Trophoblast cell (in vitro differentiated cells and primary cell): Measurements from ENCODE around the gene RPS6KL1.

Experiments used
- DNase-seq, 2 donors: peaks; one replicate each; pipeline ENCODE4 v3.0.0-alpha.2; 2016
- H2AFZ ChIP-seq: 2 replicates; pipeline ENCODE4 v1.6.1; 2013; ENCODE audit warnings: low read length, moderate library complexity, mild to moderate bottlenecking; ENCODE audit not compliant: insufficient read depth, poor library complexity
- H2AK5ac ChIP-seq: 2 replicates; pipeline ENCODE4 v1.6.1; 2013; ENCODE audit warnings: mild to moderate bottlenecking, low read length
- H2BK120ac ChIP-seq: 2 replicates; pipeline ENCODE4 v1.6.1; 2013; ENCODE audit warnings: low read length, mild to moderate bottlenecking, moderate library complexity; ENCODE audit not compliant: insufficient read depth, poor library complexity
- H2BK12ac ChIP-seq: 2 replicates; pipeline ENCODE4 v1.6.1; 2013; ENCODE audit warnings: mild to moderate bottlenecking, low read length, moderate library complexity
- H2BK5ac ChIP-seq: 2 replicates; pipeline ENCODE4 v1.6.1; 2013; ENCODE audit warnings: low read length, low read depth, moderate library complexity, mild to moderate bottlenecking; ENCODE audit not compliant: poor library complexity
- H3K14ac ChIP-seq: 2 replicates; pipeline ENCODE4 v1.6.1; 2013; ENCODE audit warnings: mild to moderate bottlenecking, low read length
- H3K18ac ChIP-seq: 2 replicates; pipeline ENCODE4 v1.6.1; 2013; ENCODE audit warnings: mild to moderate bottlenecking, low read length
- H3K23ac ChIP-seq: 2 replicates; pipeline ENCODE4 v1.6.1; 2013; ENCODE audit warnings: low read length
- H3K27ac ChIP-seq: 2 replicates; pipeline ENCODE4 v1.5.1; 2013; ENCODE audit warnings: low read depth, mild to moderate bottlenecking, inconsistent platforms, low read length, moderate library complexity
- H3K27me3 ChIP-seq: 2 replicates; pipeline ENCODE4 v1.6.1; 2013; ENCODE audit warnings: inconsistent platforms, mild to moderate bottlenecking, low read length, moderate library complexity; ENCODE audit not compliant: insufficient read depth
- H3K36me3 ChIP-seq, 2 experiments: 1 replicate in 1 of 2; 2 replicates in 1 of 2; pipeline ENCODE4 v1.6.1; 2013; ENCODE audit warnings: low read length in 2 of 2, mild to moderate bottlenecking in 2 of 2, moderate library complexity in 1 of 2; ENCODE audit not compliant: insufficient read depth in 2 of 2, control insufficient read depth in 1 of 2
- H3K4ac ChIP-seq: 2 replicates; pipeline ENCODE4 v1.6.1; 2013; ENCODE audit warnings: low read depth, mild to moderate bottlenecking, low read length, moderate library complexity
- H3K4me1 ChIP-seq, 2 experiments: 1 replicate in 1 of 2; 2 replicates in 1 of 2; pipeline ENCODE4 v1.6.1; 2013; ENCODE audit warnings: low read length in 2 of 2, mild to moderate bottlenecking in 2 of 2, moderate library complexity in 1 of 2; ENCODE audit not compliant: insufficient read depth in 2 of 2, control insufficient read depth in 1 of 2
- H3K4me2 ChIP-seq: 2 replicates; pipeline ENCODE4 v1.6.1; 2013; ENCODE audit warnings: inconsistent platforms, mild to moderate bottlenecking, low read length, moderate library complexity
- H3K4me3 ChIP-seq: 2 replicates; pipeline ENCODE4 v1.5.1; 2013; ENCODE audit warnings: mild to moderate bottlenecking, low read depth, low read length, inconsistent platforms
- H3K79me1 ChIP-seq: one replicate; pipeline ENCODE4 v1.6.1; 2013; ENCODE audit warnings: low read length
- H3K79me2 ChIP-seq: 2 replicates; pipeline ENCODE4 v1.6.1; 2013; ENCODE audit warnings: low read length, mild to moderate bottlenecking; ENCODE audit not compliant: control insufficient read depth, insufficient read depth, poor library complexity
- H3K9ac ChIP-seq: 2 replicates; pipeline ENCODE4 v1.6.1; 2013; ENCODE audit warnings: mild to moderate bottlenecking, low read length
- H3K9me3 ChIP-seq: 2 replicates; pipeline ENCODE4 v1.6.1; 2013; ENCODE audit warnings: low read depth, mild to moderate bottlenecking, control low read depth, inconsistent platforms, low read length; ENCODE audit not compliant: insufficient read depth
- H4K12ac ChIP-seq: 2 replicates; pipeline ENCODE4 v1.6.1; 2013; ENCODE audit warnings: low read depth, mild to moderate bottlenecking, low read length, moderate library complexity
- H4K8ac ChIP-seq: 2 replicates; pipeline ENCODE4 v1.6.1; 2013; ENCODE audit warnings: low read depth, mild to moderate bottlenecking, low read length, moderate library complexity
- H4K91ac ChIP-seq: one replicate; pipeline ENCODE4 v1.6.1; 2013; ENCODE audit warnings: low read depth, mild to moderate bottlenecking, low read length, moderate library complexity
- WGBS: extraction: QIAGEN DNeasy Blood & Tissue Kit; methylation state at CpG from one replicate; pipeline ENCODE4 v1.1.7; 2013; ENCODE audit warnings: missing lambda C conversion rate; ENCODE audit not compliant: insufficient read length, insufficient coverage; ENCODE audit errors: extremely low coverage; 5-methylcytosine and 5-hydroxymethylcytosine counted together

RPS6KL1 gene

DNA sequence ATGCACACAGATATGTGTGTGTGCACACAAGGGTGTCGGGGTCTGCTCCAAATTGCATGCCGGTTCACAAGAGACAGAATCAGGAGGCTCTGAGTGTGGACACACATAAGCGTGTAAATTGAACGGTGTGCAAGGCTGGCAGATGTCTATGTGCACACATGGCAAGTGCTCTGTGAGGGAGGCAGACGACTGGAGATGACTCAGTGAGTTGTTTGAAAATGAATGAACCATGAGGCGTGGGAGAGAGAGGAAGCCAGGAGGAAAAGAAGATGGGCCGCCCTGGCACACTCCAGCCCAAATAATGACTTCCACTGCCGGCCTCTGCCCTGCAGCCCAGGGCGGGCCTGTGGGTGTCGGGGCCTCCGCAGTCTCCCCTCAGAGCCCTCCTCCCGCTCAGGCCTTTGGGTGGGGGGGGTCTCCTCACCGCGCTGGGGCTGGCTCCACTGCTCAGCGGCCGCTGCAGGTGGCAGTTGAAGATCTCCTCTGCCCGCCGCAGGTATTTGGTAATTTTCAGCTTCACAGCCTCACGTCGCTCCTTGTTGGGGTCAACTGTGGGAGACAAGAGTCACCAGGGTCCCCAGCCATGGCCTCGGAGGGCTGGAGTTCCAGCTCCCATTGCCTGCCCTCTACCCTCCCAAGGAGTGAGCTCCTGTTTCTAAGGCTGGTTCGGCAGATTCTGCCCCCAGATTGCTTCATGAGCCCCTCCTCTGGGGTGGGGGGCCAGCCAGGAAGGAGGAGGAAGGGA, 3.5 kb downstream of the RPS6KL1 start:
- Histone ChIP-seq H4K8ac (no peak overlapping the region), H2BK5ac (no peak overlapping the region), H3K79me2 (no peaks in the 10 kb centered on the region), H3K27ac (no peak overlapping the region), H3K4me3 (no peak overlapping the region), H3K36me3 (no peaks in the 10 kb centered on the region), H3K4ac (no peak overlapping the region), H3K9me3 (no peaks in the 10 kb centered on the region), H3K14ac (no peak overlapping the region), H4K12ac (no peak overlapping the region), H3K4me2 (no peak overlapping the region), H3K9ac (no peak overlapping the region), H2BK12ac (no peak overlapping the region), H3K79me1 (no peaks in the 10 kb centered on the region), H2AK5ac (no peak overlapping the region), H3K4me1 (peaks cover 4% of the 10 kb centered on the region in 2 experiments), H4K91ac (no peak overlapping the region), H2BK120ac (no peak overlapping the region), H2AFZ (no peak overlapping the region), H3K27me3 (no peaks in the 10 kb centered on the region), H3K23ac (no peak overlapping the region), H3K18ac (no peak overlapping the region)
- DNase-seq = no peak
- WGBS = no CpG with 5 or more reads among the region's 22 CpGs

DNA sequence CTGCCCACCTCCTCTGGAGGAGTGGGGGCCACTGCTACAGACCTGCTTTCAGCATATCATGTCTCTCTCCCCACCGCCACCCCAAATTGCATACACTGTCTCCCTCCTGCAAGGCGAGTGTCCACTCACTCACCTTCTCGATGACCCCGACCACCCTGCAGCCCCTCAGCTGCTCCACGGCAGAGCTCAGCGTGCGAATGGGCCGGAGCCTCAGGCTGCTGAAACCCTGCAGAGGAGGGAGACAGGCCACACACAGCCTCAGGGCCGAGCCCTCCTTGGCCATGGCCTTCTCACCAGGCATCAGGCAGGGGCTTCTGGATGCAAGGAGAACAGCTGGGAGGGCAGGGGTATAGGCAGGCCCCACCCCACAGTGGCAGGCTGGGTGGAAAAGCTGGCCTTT, 4.7 kb downstream of the RPS6KL1 start:
- Histone ChIP-seq H2AK5ac (no peak overlapping the region), H3K4ac (no peak overlapping the region), H3K36me3 (no peaks in the 10 kb centered on the region), H3K23ac (no peak overlapping the region), H3K4me1 (peaks cover 4% of the 10 kb centered on the region in 2 experiments), H4K91ac (no peak overlapping the region), H3K14ac (no peak overlapping the region), H2AFZ (no peak overlapping the region), H4K12ac (no peak overlapping the region), H3K9ac (no peak overlapping the region), H2BK120ac (no peak overlapping the region), H2BK5ac (no peak overlapping the region), H3K27ac (no peak overlapping the region), H3K4me2 (no peak overlapping the region), H3K79me1 (no peaks in the 10 kb centered on the region), H3K27me3 (no peaks in the 10 kb centered on the region), H3K9me3 (no peaks in the 10 kb centered on the region), H2BK12ac (no peak overlapping the region), H4K8ac (no peak overlapping the region), H3K18ac (no peak overlapping the region), H3K79me2 (no peaks in the 10 kb centered on the region), H3K4me3 (peak overlapping the region; percentile 14)
- DNase-seq = no peak
- no CpG with 5 or more reads among the region's 9 CpGs for WGBS

- no peaks in the 10 kb centered on the region for H3K9me3 ChIP-seq
- H2BK12ac ChIP-seq = no peak overlapping the region
- DNase-seq = no peak
- no peak overlapping the region for H3K4me3 ChIP-seq
- H4K8ac ChIP-seq = no peak overlapping the region
- H3K4ac ChIP-seq = no peak overlapping the region
- H2AFZ ChIP-seq = no peak overlapping the region
- H2BK5ac ChIP-seq = no peak overlapping the region
- H3K79me2 ChIP-seq = no peaks in the 10 kb centered on the region
- no peak overlapping the region for H3K27ac ChIP-seq
- peaks cover 1 to 2% of the 10 kb centered on the region in 2 experiments for H3K4me1 ChIP-seq
- H3K14ac ChIP-seq = no peak overlapping the region
- no peak overlapping the region for H2AK5ac ChIP-seq
- no peak overlapping the region for H3K9ac ChIP-seq
- H4K91ac ChIP-seq = no peak overlapping the region
- H3K79me1 ChIP-seq = no peaks in the 10 kb centered on the region
- no peaks in the 10 kb centered on the region for H3K27me3 ChIP-seq
- no peak overlapping the region for H4K12ac ChIP-seq
- H3K18ac ChIP-seq = no peak overlapping the region
- no CpG with 5 or more reads among the region's 13 CpGs for WGBS
- no peak overlapping the region for H2BK120ac ChIP-seq
- H3K4me2 ChIP-seq = no peak overlapping the region
- H3K36me3 ChIP-seq = no peaks in the 10 kb centered on the region
- H3K23ac ChIP-seq = no peak overlapping the region
These were observed 5.4 kb downstream of the RPS6KL1 start for GRCh38 chr14:74917646-74918081.

DNA sequence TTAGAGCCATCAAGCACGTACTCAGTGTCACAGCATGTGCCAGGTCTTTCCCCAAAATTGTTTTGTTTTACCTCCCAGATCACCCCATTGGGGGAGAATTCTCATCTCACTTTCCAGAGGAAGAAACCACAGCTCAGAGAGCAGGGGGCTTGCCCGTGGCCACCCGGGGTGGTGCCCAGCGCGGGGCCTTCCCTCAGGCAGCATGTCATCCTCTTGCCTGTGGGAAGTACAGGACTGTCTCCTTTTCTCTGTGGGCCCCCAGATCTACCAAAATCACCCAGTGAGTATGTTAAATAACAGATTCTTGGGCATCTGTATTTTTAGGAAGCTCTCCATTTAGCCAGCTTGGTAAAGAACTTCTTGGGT, 5.9 kb downstream of the RPS6KL1 start:
- no peak overlapping the region for H3K23ac ChIP-seq
- H2BK5ac ChIP-seq = no peak overlapping the region
- H3K14ac ChIP-seq = no peak overlapping the region
- no peak overlapping the region for H4K91ac ChIP-seq
- H3K27ac ChIP-seq = no peak overlapping the region
- no peaks in the 10 kb centered on the region for H3K9me3 ChIP-seq
- WGBS = no CpG with 5 or more reads among the region's 5 CpGs
- H3K4me1 ChIP-seq = no peaks in the 10 kb centered on the region
- H2BK12ac ChIP-seq = no peak overlapping the region
- H2AK5ac ChIP-seq = no peak overlapping the region
- H3K79me1 ChIP-seq = no peaks in the 10 kb centered on the region
- no peak overlapping the region for H3K9ac ChIP-seq
- no peak for DNase-seq
- no peak overlapping the region for H4K8ac ChIP-seq
- H2BK120ac ChIP-seq = no peak overlapping the region
- no peak overlapping the region for H3K4me3 ChIP-seq
- no peak overlapping the region for H4K12ac ChIP-seq
- no peak overlapping the region for H2AFZ ChIP-seq
- no peak overlapping the region for H3K18ac ChIP-seq
- no peak overlapping the region for H3K4ac ChIP-seq
- no peaks in the 10 kb centered on the region for H3K27me3 ChIP-seq
- H3K4me2 ChIP-seq = no peak overlapping the region
- no peaks in the 10 kb centered on the region for H3K36me3 ChIP-seq
- H3K79me2 ChIP-seq = no peaks in the 10 kb centered on the region
